Hepatocyte (in vitro differentiated cells): ENCODE measurements around the gene DYNLL1.

ENCODE experiments used
- CTCF ChIP-seq: fragments of 200-600 bp; sonication (generic); IDR thresholded peaks from 2 replicates; pipeline ENCODE4 v1.5.1; 2016; ENCODE audit warnings: antibody characterized with exemption, mild to moderate bottlenecking; ENCODE audit not compliant: poor library complexity
- EZH2phosphoT487 ChIP-seq: fragments of 200-600 bp; sonication (generic); IDR thresholded peaks from one replicate; pipeline ENCODE4 v1.6.1; 2018; ENCODE audit warnings: antibody characterized with exemption, mild to moderate bottlenecking, low read depth, moderate library complexity; ENCODE audit not compliant: unreplicated experiment, severe bottlenecking

- TF ChIP-seq CTCF: no peak
- no peak for TF ChIP-seq EZH2phosphoT487
Observed at GRCh38 chr12:120465756-120466155, 30.2 kb upstream of the DYNLL1 start.
